Fibroblast of lung (primary cell): ENCODE data around the gene NFYC. TPM values are rescaled to one million over a fixed set of nuclear protein-coding genes. Genes with fewer than 3 reads are reported as not detected.
A peak's percentile ranks its signal among the peaks of the same experiment; 100 is the strongest.

ENCODE experiments used
- DNase-seq, 2 donors: peaks; one replicate each; pipeline versions ENCODE4 v3.0.0 to v3.0.0-alpha.2; 2010; ENCODE audit warnings: low read depth in 2 of 2
- H2AFZ ChIP-seq: 2 replicates; pipeline ENCODE4 v1.5.1; 2012; ENCODE audit warnings: low read length, control low read depth, inconsistent platforms
- H3K27ac ChIP-seq: 2 replicates; pipeline ENCODE4 v1.5.1; 2011; ENCODE audit warnings: low read length, control low read depth; ENCODE audit not compliant: insufficient read depth
- H3K27me3 ChIP-seq: 2 replicates; pipeline ENCODE4 v1.5.1; 2011; ENCODE audit warnings: mild to moderate bottlenecking, low read length; ENCODE audit not compliant: control insufficient read depth, insufficient read depth
- H3K36me3 ChIP-seq: 2 replicates; pipeline ENCODE4 v1.5.1; 2011; ENCODE audit warnings: low read length; ENCODE audit not compliant: control insufficient read depth, insufficient read depth
- H3K4me1 ChIP-seq: 2 replicates; pipeline ENCODE4 v1.5.1; 2011; ENCODE audit warnings: low read length; ENCODE audit not compliant: control insufficient read depth, insufficient read depth; ENCODE audit errors: extremely low read depth
- H3K4me2 ChIP-seq: 2 replicates; pipeline ENCODE4 v1.5.1; 2011; ENCODE audit warnings: low read length, control low read depth; ENCODE audit not compliant: insufficient read depth; ENCODE audit errors: extremely low read depth
- H3K4me3 ChIP-seq, 4 experiments: fragments of 200-600 bp in 1 of 4; sonication (generic) in 1 of 4; replicated peaks in 1 of 4; 2 replicates each; pipeline ENCODE4 v1.5.1; 2011 to 2016; ENCODE audit warnings: low read length in 4 of 4, low read depth in 3 of 4, mild to moderate bottlenecking in 3 of 4, control low read depth in 2 of 4, inconsistent platforms in 1 of 4, mixed read lengths in 1 of 4; ENCODE audit not compliant: insufficient read depth in 1 of 4; ENCODE audit errors: control extremely low read depth in 1 of 4
- H3K79me2 ChIP-seq: 2 replicates; pipeline ENCODE4 v1.5.1; 2012; ENCODE audit warnings: mild to moderate bottlenecking, low read length, inconsistent platforms; ENCODE audit not compliant: control insufficient read depth, insufficient read depth
- H3K9ac ChIP-seq: 2 replicates; pipeline ENCODE4 v1.5.1; 2011; ENCODE audit warnings: mild to moderate bottlenecking, low read length, control low read depth; ENCODE audit not compliant: insufficient read depth
- H3K9me3 ChIP-seq: 2 replicates; pipeline ENCODE4 v1.5.1; 2012; ENCODE audit warnings: low read depth, low read length; ENCODE audit not compliant: control insufficient read depth, insufficient read depth
- H4K20me1 ChIP-seq: 2 replicates; pipeline ENCODE4 v1.5.1; 2011; ENCODE audit warnings: low read length; ENCODE audit not compliant: control insufficient read depth, insufficient read depth; ENCODE audit errors: extremely low read depth
- EZH2 ChIP-seq: IDR thresholded peaks from 2 replicates; pipeline ENCODE4 v1.5.1; 2012; ENCODE audit warnings: low read length, control low read depth, mild to moderate bottlenecking; ENCODE audit errors: missing control alignments
- polyA plus RNA-seq, 2 donors: library from polyadenylated mRNA; depleted of rRNA in 1 of 2; stranded (reverse) in 1 of 2; unstranded in 1 of 2; fragments of >200 nt; gene quantifications; 2 replicates each; pipeline ENCODE4 v1.2.1, GENCODE V29; 2011 to 2012; ENCODE audit warnings: missing spikeins in 1 of 2
- total RNA-seq: library from RNA; depleted of rRNA; stranded (reverse); fragments of >200 nt; gene quantifications from 2 replicates; pipeline ENCODE4 v1.2.1, GENCODE V29; 2014
- TF ChIP-seq, protein P1 (sequence below), 2 donors: IDR thresholded peaks in 1 of 2; conservative IDR thresholded peaks in 1 of 2; 1 replicate in 1 of 2; 2 replicates in 1 of 2; pipeline ENCODE4 v1.5.1; 2011 to 2012; ENCODE audit warnings: low read length in 2 of 2, control low read depth in 1 of 2, inconsistent platforms in 1 of 2, low read depth in 1 of 2, mild to moderate bottlenecking in 1 of 2

Gene NFYC
- total and polyA plus RNA-seq, 2 donors (not counting 1 experiment from before 2014, with no cell fraction given): 23.8 to 31.0 TPM

DNA sequence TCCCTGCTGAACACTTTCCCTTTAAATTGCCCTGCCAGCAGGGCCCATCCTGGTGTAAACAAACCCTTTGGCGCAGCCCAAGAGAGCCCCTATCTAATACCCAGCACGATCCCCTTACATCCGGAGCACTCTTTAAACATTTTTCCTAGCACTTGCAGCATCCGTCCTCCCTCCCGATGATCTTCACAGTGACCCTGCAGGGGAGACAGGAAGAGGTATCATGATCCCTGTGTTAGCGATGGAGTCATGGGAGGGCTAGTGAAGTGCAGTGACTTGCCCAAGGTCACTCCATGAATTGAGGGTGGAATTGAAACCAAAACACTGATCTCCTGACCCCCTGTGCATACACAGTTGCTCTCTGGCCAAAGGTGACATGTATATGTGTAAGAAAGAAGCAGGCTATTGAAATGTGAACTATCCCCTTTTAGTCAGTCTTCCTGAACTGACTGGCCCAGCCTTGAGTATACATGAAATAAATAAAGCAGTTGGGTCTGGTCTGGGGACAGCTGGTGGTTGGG is 82.3 kb downstream of the NFYC start:
- Histone ChIP-seq H3K36me3 (peaks cover 5% of the 10 kb centered on the region), H3K4me1 (no peaks in the 10 kb centered on the region), H4K20me1 (no peaks in the 10 kb centered on the region), H3K9ac (no peak overlapping the region), H3K27me3 (no peaks in the 10 kb centered on the region), H3K4me3 (no peak overlapping the region), H3K27ac (no peak overlapping the region), H3K9me3 (no peaks in the 10 kb centered on the region), H3K79me2 (no peaks in the 10 kb centered on the region), H3K4me2 (no peak overlapping the region), H2AFZ (no peak overlapping the region)
- no peak for DNase-seq
- TF ChIP-seq EZH2: no peak

DNA sequence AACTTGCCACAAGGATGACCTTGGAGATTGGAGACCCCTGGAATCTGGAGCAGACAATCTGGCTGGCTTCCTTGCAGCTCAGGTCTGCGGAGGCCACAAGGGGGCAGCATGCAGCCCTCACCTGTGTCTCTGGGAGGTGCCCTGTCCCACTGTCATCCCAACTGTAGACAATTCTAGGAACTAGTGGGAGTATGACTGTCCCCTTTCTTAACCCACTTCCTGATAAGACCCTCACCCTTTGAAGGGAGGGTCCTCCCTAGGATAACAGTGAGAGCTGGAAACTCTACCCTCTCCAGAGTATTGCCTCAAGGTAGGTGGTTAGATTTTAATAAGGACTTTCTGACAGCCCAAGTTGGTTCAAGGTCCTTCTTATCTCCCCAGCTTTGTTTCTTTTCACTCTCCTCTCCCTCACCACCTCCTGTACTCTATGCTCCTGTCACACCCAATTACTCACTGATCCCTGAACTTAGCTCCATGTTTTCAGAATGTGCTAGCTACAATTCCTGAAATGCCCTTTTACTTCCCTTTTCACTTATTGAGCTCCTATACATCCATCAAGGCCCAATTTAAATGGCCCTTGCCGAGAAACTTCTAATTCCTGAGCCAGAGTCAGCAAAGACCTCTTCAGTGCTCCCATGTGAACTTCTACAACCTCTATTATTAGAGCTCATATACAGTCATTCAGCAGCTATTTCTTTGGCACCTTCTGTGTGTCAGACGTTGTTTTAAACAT is 82.9 kb downstream of the NFYC start:
- Histone ChIP-seq H4K20me1 (no peaks in the 10 kb centered on the region), H3K4me2 (no peak overlapping the region), H3K79me2 (no peaks in the 10 kb centered on the region), H3K4me1 (no peaks in the 10 kb centered on the region), H3K9me3 (no peaks in the 10 kb centered on the region), H3K9ac (no peak overlapping the region), H3K4me3 (no peak overlapping the region), H2AFZ (no peak overlapping the region), H3K27me3 (no peaks in the 10 kb centered on the region), H3K36me3 (peaks cover 2% of the 10 kb centered on the region), H3K27ac (no peak overlapping the region)
- TF ChIP-seq EZH2: no peak
- TF ChIP-seq, protein P1, sequence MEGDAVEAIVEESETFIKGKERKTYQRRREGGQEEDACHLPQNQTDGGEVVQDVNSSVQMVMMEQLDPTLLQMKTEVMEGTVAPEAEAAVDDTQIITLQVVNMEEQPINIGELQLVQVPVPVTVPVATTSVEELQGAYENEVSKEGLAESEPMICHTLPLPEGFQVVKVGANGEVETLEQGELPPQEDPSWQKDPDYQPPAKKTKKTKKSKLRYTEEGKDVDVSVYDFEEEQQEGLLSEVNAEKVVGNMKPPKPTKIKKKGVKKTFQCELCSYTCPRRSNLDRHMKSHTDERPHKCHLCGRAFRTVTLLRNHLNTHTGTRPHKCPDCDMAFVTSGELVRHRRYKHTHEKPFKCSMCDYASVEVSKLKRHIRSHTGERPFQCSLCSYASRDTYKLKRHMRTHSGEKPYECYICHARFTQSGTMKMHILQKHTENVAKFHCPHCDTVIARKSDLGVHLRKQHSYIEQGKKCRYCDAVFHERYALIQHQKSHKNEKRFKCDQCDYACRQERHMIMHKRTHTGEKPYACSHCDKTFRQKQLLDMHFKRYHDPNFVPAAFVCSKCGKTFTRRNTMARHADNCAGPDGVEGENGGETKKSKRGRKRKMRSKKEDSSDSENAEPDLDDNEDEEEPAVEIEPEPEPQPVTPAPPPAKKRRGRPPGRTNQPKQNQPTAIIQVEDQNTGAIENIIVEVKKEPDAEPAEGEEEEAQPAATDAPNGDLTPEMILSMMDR (conservative IDR thresholded peaks at IDR 0.05 in 1 of 2, IDR thresholded peaks at IDR 0.05 in 1 of 2; ENCODE audit: low read depth in 1 of 2, low read length in 2 of 2): peak; percentile 48 to 76
- peak; percentile 15 to 24 for DNase-seq

DNA sequence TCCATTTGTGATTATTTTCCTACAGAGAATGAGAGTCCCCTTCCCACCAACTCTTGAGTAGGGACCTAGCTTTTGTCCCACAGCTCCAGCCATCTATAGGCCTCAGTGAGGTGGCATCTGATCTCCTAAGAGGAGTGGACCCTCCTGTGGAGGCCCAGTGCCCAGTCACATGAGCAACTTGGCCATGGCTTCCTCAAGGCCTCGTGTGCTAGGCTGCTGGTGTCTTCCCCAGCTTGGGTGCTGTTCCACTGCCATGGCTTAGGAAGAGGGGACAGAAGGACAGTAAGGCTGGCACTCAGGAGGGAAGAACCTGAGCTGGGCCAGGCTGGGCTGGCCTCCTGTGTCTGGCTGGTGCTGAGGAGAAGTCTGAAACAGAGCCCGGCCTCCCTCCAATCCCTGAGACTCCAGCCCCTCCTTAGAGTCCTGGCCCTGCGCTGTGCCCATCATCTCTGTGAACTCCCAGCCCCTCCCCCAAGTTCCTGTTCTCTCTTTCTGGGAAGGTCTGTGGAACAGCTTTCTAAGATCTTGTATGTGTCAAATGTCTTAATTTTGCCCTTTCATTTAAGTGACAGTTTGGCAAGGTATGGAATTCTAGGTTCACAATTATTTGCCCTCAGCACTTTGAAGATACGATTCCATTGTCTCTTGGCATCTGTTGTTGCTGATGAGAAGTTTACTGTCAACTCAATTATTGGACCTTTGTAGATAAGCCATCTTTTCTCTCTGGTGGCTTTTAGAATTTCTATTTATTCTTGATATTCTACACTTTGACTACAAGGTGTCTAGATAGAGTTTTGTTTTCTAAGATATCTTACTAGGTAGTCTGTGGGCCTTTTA is 85.0 kb downstream of the NFYC start:
- no peaks in the 10 kb centered on the region for H3K9me3 ChIP-seq
- H3K79me2 ChIP-seq: no peaks in the 10 kb centered on the region
- H3K4me1 ChIP-seq: no peaks in the 10 kb centered on the region
- H4K20me1 ChIP-seq: no peaks in the 10 kb centered on the region
- H3K27ac ChIP-seq: no peak overlapping the region
- no peak overlapping the region for H3K9ac ChIP-seq
- DNase-seq: no peak
- no peaks in the 10 kb centered on the region for H3K36me3 ChIP-seq
- no peak for TF ChIP-seq EZH2
- TF ChIP-seq, protein P1 (conservative IDR thresholded peaks at IDR 0.05 in 1 of 2, IDR thresholded peaks at IDR 0.05 in 1 of 2; ENCODE audit: low read depth in 1 of 2, low read length in 2 of 2): no peak
- H2AFZ ChIP-seq: no peak overlapping the region
- H3K4me2 ChIP-seq: no peak overlapping the region
- H3K4me3 ChIP-seq: no peak overlapping the region
- H3K27me3 ChIP-seq: no peaks in the 10 kb centered on the region
